Smooth muscle cell of the pulmonary artery (primary cell): Measurements from ENCODE around the gene VIPR1. TPM values are rescaled to one million over a fixed set of nuclear protein-coding genes. Genes with fewer than 3 reads are reported as not detected.

Experiments used
- total RNA-seq: library from RNA; depleted of rRNA; stranded (reverse); fragments of >200 nt; gene quantifications from 2 replicates; pipeline ENCODE4 v1.2.3, GENCODE V29; 2014

Gene VIPR1, protein sequence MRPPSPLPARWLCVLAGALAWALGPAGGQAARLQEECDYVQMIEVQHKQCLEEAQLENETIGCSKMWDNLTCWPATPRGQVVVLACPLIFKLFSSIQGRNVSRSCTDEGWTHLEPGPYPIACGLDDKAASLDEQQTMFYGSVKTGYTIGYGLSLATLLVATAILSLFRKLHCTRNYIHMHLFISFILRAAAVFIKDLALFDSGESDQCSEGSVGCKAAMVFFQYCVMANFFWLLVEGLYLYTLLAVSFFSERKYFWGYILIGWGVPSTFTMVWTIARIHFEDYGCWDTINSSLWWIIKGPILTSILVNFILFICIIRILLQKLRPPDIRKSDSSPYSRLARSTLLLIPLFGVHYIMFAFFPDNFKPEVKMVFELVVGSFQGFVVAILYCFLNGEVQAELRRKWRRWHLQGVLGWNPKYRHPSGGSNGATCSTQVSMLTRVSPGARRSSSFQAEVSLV
- total RNA-seq: 2.2 and 8.3 TPM in 2 replicates

DNA sequence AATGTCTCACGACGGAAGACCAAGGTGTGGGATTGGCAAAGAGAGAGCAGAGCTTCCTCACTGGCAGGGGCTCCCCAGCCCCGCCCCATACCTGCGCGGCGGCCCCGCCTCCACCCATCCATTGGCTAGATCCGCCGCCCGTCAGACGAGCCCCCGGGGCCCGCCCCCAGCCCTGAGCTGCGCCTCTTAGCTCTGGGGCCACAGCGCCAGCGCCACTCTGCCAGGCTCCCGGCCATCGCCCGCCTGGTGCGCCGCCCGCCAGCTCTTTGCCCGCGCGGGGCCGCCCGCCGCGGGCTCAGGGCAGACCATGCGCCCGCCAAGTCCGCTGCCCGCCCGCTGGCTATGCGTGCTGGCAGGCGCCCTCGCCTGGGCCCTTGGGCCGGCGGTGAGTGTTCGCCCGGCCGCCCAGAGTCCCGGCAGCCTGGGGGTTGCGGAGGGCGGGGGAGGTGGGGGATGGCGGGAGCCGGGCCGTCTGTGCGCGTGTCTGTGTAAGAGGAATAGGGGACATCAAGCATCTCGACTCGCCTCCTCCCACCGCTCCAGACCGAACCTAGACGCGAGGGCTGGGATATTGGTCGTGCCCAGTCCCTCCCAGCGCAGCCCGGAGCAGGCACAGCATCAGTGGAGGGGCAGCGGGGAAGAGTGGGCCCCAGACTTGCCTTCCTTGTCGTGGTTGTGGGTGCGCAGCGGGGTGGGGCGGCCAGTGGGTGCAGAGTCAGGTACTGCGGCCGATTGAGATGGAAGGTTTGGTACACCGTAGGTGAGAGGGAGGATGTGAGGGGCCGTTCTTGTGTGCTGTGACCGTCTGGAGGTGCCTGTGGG, at the start of gene VIPR1:
Gene VIPR1 (plus strand): TSS at position 215 of the 822 bp plus-strand sequence. CDS start 93 bp downstream, at position 308.

DNA sequence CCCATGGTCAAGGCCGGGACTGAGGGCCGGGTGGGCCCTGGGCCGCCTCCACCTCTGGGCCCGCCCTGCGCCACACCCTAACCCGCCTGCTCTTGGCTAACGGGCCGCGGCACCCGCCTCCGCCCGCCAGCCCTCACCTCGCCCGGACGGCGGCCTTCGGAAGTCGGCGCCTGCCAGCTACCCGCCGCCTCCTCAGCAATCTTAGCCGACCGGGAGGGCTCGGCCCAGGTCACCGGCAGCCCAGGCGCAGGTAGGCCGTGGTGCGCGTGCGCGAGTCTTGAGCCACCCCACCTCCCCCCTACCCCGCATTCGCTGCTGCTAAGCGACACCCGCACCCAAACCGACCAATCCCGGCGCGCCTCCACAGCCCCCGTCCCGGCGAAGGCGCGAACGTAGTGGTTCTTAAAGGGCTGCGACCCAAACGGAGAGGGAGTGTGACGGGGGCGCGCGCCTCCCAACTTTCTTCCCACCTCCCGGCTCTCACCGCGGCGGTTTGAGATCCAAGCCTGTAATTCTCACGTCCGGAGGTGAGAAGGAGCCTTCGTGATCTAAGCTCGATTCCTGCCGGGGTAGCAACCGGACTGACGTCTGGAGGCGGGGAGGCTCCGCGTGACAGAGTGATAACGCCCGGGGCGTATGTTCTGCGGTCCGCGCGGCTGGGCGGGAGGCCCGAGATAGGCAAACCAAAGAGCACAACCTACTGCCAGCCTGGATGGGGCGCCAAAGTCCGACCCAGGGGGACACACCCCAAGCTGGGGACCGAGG, 79.4 kb downstream of the VIPR1 start, which contains the start of gene SEC22C:
Gene SEC22C (minus strand): TSS at position 259 of the 765 bp plus-strand sequence. CDS start 12,921 bp downstream, outside the sequence.

Other genes with a start within 250 kb of the VIPR1 start
- gene CCK, start 236.5 kb upstream of the VIPR1 start, total RNA-seq: 0.13 and 0.36 TPM in 2 replicates
- not detected in 2 replicates for gene LYZL4, start 92.0 kb upstream of the VIPR1 start, total RNA-seq
- gene SEC22C, start 79.3 kb downstream of the VIPR1 start, total RNA-seq: 65.0 and 74.0 TPM in 2 replicates
- 8.5 and 9.9 TPM in 2 replicates for gene SS18L2, start 88.2 kb downstream of the VIPR1 start, total RNA-seq
- 43.9 and 48.9 TPM in 2 replicates for gene NKTR, start 98.0 kb downstream of the VIPR1 start, total RNA-seq
- 50.5 and 59.8 TPM in 2 replicates for gene ZBTB47, start 151.1 kb downstream of the VIPR1 start, total RNA-seq
- gene KLHL40, start 182.9 kb downstream of the VIPR1 start, total RNA-seq: not detected in 2 replicates
- not detected in 2 replicates for gene HHATL, start 200.2 kb downstream of the VIPR1 start, total RNA-seq